Activated gamma-delta T cell treated with Interleukin-2 at 50 U/mL for 16 hours (primary cell): ENCODE results near the gene BRMS1.
"Not testable (repeated sequence)": the region's sequence is repeated elsewhere in the genome, so short reads cannot be mapped to it uniquely, and the experiment has no call there.

Experiments used
- DNase-seq: peaks from one replicate; pipeline ENCODE4 v3.0.0-alpha.2; 2020

The BRMS1 gene

DNA sequence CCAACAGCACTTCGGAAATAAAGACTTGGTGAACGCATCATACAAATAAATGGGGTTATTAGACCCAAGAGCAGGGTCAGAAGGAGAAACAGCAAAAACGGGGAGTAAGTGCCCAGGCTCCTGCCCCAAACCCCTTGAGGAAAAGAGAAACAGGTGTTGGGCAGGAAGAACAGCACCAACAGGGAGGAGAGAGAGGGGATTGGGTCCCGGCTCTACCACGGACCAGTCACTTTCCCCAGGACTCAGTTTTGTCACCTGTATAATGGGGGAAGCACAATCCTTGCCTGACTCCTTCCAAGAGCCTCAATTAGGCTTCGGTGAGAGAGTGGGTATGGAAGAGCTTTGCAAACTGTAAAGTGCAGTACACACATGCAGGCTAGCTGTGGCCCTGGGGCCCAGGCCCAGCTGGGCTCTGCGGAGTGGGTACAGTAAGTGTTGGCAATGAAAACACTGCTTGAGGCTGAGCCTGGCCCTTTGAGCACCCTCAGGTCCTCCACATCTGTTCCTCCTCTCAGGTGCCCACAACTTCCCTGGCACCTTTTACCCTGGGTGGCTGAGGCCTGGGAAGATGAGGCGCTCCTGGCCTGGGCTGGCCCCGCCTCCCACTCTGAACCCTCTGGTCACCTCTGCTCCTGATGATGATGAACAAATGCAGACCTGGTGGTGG is 17.7 kb upstream of the BRMS1 start:
- no peak for DNase-seq

DNA sequence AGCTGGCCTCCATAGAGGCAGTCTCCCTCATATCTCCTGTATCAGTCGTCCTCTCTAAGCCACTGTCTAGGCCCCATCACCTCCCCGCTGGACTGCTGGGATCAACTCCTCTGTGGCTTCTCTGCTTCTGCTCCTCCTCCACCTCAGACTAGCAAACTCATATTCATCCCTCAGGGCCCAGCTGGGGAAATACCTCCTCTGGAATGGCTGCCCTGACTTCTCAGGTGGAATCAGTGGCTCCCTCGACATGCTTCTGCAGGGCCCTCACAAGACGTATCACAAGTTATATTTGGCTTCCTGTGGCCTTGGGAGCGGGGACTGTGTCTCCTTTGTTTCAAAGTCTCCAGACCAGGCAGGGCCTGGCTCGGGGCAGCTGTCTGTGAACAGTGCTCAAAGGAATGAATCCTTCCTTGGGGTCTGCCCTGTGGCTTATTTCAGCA is 16.6 kb upstream of the BRMS1 start:
- no peak for DNase-seq

DNA sequence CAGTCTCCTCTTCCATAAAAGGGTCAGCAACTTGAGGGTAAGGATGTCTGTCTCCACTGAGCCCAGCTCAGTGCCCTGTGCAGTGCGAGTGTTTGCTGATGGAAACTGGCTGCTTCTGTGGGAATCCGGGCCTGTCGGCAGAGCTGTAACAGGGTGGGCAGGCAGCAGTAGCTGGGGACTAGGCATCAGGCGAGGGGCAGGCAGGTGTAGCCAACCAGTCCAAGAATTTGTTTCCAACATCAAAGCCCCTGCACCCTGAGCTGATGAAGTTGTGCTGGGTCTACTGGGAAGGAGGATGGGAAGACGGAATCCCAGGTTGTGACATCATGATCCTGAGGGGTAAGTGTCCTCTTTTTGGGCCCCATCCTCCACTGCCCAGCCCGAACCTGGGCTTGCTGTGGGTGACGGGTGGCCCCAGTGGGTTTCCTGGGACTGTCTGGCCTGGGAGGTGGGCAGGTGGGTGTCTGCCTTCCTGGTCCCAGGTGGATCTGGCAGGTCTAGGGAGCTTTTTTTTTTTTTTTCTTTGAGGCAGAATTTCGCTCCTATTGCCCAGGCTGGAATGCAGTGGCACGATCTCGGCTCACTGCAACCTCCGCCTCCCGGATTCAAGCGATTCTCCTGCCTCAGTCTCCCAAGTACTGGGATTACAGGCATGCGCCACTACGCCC is 15.6 kb upstream of the BRMS1 start:
- no peak for DNase-seq

- DNase-seq: no peak
Measured at GRCh38 chr11:66359662-66360087, 14.8 kb upstream of the BRMS1 start.

DNA sequence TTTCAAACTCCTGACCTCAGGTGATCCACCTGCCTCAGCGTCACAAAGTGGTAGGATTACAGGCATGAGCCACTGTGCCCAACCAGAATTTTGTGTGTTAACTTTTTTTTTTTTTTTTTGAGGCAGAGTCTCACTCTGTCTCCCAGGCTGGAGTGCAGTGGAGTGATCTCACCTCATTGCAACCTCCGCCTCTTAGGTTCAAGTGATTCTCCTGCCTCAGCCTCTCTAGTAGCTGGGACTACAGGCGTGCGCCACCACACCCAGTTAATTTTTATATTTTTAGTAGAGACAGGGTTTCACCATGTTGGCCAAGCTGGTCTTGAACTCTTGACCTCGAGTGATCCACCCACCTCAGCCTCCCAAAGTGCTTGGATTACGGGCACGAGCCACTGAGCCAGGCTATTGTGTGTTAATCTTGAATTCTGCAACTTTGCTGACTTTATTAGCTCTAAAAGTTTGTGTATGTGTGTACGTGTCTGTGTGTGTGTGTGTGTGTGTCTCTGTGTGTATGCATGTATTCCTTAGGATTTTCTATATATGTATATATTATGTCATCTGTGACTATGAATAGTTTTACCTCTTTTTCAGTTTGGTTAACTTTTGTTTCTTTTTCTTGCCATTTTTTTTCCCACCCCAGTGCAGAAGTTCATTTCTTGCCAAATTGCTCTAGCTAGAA is 5.8 kb upstream of the BRMS1 start:
- DNase-seq: not testable (repeated sequence)

DNA sequence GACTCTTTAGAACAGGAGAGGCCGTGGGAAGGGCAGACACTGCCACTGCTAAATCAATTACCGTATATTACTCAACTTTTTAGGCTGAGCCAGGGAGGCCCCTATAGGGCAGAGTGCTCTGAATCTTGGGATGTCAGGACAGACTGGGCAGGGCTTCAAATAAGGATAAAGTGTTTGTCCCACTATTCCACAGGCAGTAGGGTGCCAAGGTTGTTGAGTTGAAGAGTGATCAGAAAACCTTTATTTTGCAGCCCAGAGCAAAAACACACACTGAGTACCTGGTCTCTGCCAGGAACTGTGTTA is 4.1 kb upstream of the BRMS1 start:
- DNase-seq: no peak

DNA sequence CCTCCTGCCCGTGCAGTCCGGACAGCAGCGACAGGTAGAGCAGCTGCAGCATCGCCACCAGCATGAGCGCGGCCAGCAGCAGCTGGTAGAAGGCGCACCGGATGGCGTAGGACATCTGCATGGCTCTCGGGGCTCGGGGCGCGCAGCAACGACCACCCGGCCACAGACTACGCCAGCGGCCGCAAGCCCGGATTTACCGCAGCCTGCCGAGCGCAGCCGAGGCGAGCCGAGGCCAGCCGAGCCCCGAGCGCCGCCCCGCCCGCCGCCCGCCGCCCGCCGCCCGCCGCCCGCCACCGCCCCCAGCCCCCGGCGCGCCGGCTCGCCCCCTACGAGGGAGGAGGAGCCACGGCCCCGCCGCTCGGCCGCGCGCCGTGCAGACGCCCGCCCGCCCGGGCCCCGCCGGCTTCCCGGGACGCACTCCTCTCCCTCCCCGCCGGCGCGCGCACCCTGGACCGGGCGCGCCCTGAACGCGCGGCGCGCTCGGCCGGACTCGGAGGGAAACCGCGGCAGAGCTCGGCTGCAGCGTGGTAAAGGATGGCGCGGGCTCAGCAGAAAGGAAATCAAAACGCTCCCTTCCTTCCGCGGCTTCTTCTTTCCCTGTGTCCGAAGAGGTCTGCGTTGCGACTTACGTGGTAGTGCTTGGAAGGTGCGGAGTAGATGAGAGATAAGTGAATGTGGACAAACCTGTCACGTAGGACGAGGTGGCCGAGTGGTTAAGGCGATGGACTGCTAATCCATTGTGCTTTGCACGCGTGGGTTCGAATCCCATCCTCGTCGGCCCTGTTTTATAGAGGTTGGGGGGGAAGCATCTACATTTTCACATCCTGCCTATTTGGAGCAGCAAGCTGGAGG is 2.7 kb upstream of the BRMS1 start, which contains the start of gene B4GAT1:
B4GAT1 (minus strand) TSS at position 205 of the 852 bp plus-strand sequence; CDS start at position 121, 84 bp downstream.
- peak; percentile 73 for DNase-seq

DNA sequence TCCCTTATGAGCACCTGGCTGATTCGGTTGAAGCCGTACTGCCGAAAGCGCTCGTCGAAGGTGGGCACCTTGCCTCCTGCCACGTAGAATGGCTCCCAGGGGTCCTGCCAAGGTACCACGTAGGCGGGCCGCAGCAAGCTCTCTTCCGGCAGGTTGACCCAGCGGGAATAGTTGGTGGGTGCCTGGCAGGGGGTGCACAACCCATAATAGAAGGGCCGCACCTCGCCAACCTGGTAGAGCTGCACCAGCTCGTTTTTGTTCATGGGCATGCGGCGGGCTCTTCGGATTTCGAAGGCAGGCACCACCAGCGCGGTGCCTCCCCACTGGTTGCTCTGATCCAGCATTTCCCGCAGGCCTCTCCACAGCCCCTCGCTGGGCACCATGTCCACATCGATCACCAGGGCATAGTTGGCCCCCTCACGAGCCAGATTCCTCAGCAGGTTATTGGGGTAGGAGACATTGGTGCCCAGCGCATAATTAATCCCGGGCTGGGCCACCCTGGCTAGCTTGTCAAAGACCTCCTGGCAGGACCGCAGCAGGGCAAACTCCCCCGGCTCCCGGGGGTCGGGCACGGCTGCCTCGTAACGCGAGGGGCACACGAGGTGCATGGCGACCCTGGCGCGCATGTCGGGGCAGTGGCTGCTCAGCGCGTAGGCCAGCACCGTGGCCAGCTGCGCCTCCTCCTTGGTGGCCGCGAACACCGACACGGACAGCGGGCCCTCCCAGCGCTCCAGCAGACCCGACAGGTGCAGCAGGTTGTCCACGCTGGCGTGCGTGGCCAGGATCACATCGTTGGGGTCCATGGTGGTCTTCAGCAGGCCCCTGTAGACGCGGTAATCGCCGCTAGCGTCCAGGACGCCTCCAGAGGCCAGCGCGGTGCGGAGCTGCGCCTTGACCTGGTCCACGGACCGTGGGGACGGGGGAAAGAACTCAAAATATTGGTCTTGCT is 1.8 kb upstream of the BRMS1 start:
- DNase-seq: no peak

DNA sequence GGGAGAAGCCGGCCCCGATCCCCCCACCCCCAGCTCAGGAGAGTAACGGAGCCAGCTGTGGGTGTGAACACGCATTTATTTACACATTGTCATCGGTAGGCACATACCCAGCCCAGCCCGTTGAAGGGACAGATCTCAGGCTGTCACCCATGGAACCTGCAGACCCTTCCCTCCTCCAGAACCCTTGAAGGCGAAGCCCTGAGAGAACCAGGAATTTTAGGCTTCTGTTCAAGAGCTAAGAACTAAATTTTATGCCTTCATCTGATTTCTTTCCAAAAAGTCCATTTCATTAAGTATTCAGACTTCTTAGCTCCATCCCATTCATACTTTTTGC is 379 bp upstream of the BRMS1 start:
- DNase-seq: no peak

DNA sequence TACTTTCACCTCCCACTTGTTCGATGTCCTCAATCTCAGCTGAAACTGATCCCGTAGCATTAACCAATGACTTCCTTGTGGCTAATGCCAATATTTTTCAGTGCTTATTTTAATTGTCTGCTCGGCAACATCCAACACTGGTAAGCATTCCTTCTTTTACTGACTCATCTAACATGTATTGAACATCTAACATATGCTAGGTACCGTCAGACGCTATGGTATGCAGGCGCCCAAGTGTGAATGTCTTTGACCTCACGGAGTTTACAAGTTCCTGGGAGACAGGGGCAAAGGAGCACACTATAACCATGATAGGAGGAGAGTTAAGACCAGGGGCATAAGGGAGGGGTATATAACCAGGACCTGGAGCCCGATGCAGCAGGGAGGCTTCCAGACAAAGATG is 1.7 kb downstream of the BRMS1 start:
- no peak for DNase-seq

DNA sequence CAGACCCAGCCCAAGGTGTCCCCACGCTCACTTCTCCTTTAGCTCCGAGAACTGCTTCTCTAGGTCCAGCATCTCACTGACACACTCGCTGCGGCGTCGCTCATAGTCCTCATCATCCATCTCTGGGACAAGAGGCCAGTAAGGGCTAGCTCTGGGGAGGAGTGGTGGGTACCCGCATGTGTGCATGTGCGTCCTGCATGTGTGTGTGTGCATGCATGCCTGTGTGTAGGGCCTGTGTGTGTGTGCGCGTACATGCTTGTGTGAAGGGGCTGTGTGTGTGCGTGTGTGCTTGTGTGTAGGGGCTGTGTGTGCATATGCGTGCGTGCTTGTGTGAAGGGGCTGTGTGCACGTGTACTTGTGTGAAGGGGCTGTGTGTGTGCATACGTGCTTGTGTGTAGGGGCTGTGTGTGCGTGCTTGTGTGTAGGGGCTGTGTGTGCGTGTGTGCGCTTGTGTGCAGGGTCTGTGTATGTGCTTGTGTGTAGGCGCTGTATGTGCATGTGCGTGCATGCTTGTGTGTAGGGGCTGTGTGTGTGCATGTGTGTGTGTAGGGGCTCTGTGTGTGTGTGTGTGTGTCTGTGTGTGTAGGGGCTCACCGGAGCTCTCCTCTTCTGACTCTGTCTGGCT is 3.3 kb downstream of the BRMS1 start:
- DNase-seq: no peak

DNA sequence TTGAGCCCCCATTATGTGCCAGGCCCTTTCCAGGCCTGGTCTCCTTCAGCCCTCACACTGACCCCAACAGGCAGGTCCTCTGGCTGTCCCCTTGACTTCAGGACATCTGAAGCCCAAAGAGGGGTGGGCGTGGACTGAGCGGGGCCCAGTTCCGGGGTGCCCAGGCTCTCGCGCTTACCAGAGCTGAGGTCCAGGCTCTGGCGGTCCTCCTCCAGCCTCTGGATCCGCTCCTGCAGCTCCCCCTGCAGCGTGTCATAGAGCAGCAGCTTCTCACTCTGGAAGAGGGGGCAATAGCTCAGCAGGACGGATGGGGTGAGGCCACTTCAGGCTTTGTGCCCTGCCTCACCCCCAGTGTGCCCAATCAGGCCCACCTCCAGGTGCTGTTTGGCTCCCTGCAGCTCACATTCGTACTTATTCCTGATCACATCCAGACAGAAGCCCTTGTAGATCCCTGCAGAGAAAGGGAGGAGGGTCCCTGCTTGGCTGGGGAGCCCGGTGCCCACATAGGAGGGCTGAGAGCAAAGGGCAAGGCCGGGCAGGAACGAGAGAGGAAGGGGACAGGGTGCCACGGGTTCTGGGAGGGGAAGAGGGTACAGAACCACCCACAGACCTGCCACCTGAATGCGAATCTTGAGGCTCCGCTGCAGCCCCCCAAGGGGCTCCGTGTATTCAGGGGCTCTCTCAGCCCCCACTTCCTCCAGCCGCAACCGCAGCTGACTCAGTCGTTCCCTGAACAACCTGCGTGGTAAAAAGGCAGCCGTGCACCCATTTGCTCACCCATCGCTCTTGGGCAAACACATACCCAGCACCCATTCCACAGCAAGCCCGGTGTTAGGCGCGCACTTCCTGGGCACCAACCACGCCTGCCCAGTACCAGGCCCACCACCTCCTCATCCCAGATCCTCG is 4.1 kb downstream of the BRMS1 start:
- DNase-seq: no peak

GRCh38 chr11:66339686-66340483 is 5.0 kb downstream of the BRMS1 start:
- no peak for DNase-seq

- no peak for DNase-seq
Measured at GRCh38 chr11:66339162-66339675, 5.7 kb downstream of the BRMS1 start.

GRCh38 chr11:66338276-66339161 is 6.4 kb downstream of the BRMS1 start:
- no peak for DNase-seq

DNA sequence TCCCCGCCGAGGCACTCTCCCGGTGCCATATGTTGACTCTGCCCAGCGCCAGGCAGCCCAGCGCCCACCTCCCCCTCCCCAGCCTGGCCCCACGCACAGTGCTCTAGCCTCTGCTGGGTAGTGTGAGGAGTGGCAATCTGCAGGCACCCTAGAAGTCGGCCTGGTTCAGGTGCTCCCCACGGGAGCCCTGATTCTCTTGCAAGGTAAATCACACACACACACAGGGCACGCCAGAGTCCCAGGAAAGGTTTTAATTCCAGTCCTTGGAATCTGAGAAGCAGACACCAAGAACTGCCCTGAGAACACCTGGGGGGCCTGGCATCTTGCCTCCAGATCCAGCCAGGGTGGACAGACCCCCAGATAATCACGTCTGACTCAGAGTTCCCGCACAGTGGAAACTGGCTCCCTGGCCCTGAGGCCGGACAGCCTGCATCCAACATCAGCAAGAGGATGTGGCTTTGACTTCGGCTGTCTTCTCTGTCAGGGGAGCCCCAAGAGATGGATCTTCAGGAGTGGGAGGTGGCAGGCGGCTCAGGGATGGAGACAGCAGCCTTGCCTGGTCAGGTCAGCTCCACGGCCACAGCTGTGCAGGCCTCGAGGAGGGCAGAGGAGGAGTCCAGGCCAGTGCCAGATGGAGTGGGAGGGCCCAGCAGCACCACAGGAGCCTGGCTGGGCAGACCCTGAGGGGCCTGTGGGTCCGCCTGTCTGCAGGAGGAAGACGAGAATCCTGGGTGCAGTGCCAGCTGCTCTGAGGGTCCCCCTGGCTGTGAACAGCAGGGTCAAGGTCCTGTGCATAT is 7.6 kb downstream of the BRMS1 start:
- DNase-seq: no peak
